Suprapubic skin (tissue), 4 donors: Measurements from ENCODE around the gene SLC12A3. TPM values are rescaled to one million over a fixed set of nuclear protein-coding genes. Genes with fewer than 3 reads are reported as not detected.

ENCODE experiments used
- DNase-seq, 2 donors: peaks; one replicate each; pipeline ENCODE4 v3.0.0-alpha.2; 2019; ENCODE audit warnings: low spot score in 2 of 2
- H3K27ac ChIP-seq: fragments of 200-600 bp; sonication (generic); one replicate; pipeline ENCODE4 v1.5.1; 2019
- H3K27me3 ChIP-seq: fragments of 200-600 bp; sonication (generic); one replicate; pipeline ENCODE4 v1.5.1; 2019
- H3K36me3 ChIP-seq: fragments of 200-600 bp; sonication (generic); one replicate; pipeline ENCODE4 v1.5.1; 2019
- H3K4me1 ChIP-seq: fragments of 200-600 bp; sonication (generic); one replicate; pipeline ENCODE4 v1.5.1; 2019
- H3K4me3 ChIP-seq: fragments of 200-600 bp; sonication (generic); one replicate; pipeline ENCODE4 v1.5.1; 2019; ENCODE audit warnings: mild to moderate bottlenecking
- H3K9me3 ChIP-seq: fragments of 200-600 bp; sonication (generic); one replicate; pipeline ENCODE4 v1.5.1; 2019
- EP300 ChIP-seq: sonication (generic); formaldehyde crosslinking; IDR thresholded peaks from one replicate; pipeline ENCODE4 v1.6.1; 2017; ENCODE audit warnings: antibody characterized with exemption
- POLR2A ChIP-seq, 2 donors: fragments of 450-650 bp; IDR thresholded peaks; one replicate each; pipeline ENCODE4 v1.6.1; 2017; ENCODE audit warnings: antibody characterized with exemption in 2 of 2, mild to moderate bottlenecking in 2 of 2, moderate library complexity in 2 of 2
- POLR2AphosphoS5 ChIP-seq, 3 donors: sonication (generic); formaldehyde crosslinking; IDR thresholded peaks; one replicate each; pipeline ENCODE4 v1.6.1; 2017; ENCODE audit warnings: antibody characterized with exemption in 3 of 3
- WGBS: methylation state at CpG from one replicate; pipeline ENCODE4 v1.1.5; 2018; 5-methylcytosine and 5-hydroxymethylcytosine counted together
- total RNA-seq, 4 donors: library from RNA; depleted of rRNA; stranded (reverse); fragments of >200 nt; gene quantifications; one replicate each; pipeline ENCODE4 v1.1.0, GENCODE V29; 2016
- TF ChIP-seq, protein P1 (sequence below), 2 donors: fragments of 200-600 bp in 1 of 2; fragments of 450-650 bp in 1 of 2; sonication (generic) in 1 of 2; IDR thresholded peaks; one replicate each; pipeline ENCODE4 v1.5.1; 2016 to 2019; ENCODE audit warnings: antibody characterized with exemption in 2 of 2, mild to moderate bottlenecking in 1 of 2, moderate library complexity in 1 of 2

SLC12A3 gene
- total RNA-seq, 4 donors from 2014 or later, result 0.13 TPM; not detected in 3

DNA sequence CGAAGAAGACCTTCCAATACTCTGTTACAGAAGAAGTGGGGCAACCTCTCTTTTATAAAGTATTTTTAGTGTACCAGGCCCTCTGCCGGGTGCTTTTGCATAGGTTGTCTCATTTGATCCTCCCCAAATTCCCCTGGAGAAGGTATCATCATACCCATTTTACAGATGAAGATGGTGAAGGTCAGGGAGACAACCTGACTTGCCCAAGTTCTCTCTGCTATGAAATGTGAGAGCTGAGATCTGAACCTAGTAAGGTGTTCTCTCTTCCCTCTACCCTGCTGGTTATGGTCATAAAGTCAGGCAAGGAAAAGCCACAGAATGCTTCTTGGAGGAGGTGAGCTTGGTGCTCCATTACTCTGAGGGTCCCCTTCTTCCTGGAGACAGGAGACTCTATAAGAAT, 38.9 kb downstream of the SLC12A3 start:
- Histone ChIP-seq H3K4me3 (no peak overlapping the region), H3K4me1 (peaks cover 4% of the 10 kb centered on the region), H3K27ac (no peak overlapping the region), H3K9me3 (no peaks in the 10 kb centered on the region), H3K27me3 (no peaks in the 10 kb centered on the region), H3K36me3 (no peaks in the 10 kb centered on the region)
- TF ChIP-seq POLR2A (IDR thresholded peaks at IDR 0.05) (no peak), EP300 (no peak), POLR2AphosphoS5 (IDR thresholded peaks at IDR 0.05) (no peak)
- TF ChIP-seq, protein P1, sequence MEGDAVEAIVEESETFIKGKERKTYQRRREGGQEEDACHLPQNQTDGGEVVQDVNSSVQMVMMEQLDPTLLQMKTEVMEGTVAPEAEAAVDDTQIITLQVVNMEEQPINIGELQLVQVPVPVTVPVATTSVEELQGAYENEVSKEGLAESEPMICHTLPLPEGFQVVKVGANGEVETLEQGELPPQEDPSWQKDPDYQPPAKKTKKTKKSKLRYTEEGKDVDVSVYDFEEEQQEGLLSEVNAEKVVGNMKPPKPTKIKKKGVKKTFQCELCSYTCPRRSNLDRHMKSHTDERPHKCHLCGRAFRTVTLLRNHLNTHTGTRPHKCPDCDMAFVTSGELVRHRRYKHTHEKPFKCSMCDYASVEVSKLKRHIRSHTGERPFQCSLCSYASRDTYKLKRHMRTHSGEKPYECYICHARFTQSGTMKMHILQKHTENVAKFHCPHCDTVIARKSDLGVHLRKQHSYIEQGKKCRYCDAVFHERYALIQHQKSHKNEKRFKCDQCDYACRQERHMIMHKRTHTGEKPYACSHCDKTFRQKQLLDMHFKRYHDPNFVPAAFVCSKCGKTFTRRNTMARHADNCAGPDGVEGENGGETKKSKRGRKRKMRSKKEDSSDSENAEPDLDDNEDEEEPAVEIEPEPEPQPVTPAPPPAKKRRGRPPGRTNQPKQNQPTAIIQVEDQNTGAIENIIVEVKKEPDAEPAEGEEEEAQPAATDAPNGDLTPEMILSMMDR (IDR thresholded peaks at IDR 0.05), result no peak
- 96% methylated on average over 2 of the region's 2 CpGs for WGBS
- no peak for DNase-seq

DNA sequence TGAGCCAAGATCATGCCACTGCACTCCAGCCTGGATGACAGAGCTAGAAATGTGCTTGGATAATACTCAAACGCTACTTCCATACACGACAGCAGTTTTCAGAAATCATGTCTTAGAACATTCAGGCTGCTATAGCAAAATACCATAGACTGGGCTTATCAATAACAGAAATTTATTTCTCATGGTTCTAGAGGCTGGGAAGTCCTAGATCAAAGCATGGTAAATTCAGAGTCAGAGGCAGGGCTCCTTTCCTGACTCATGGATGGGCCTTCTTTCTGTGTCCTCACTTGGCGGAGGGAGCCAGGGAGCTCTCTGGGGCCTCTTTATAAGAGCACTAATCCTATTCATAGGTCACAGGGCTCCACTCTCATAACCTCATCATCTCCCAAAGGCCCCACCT, 42.4 kb downstream of the SLC12A3 start:
- Histone ChIP-seq H3K9me3 (no peaks in the 10 kb centered on the region), H3K27ac (no peak overlapping the region), H3K4me3 (no peak overlapping the region), H3K27me3 (no peaks in the 10 kb centered on the region), H3K36me3 (no peaks in the 10 kb centered on the region), H3K4me1 (peaks cover 16% of the 10 kb centered on the region)
- TF ChIP-seq POLR2AphosphoS5 (IDR thresholded peaks at IDR 0.05) (no peak), EP300 (no peak), POLR2A (IDR thresholded peaks at IDR 0.05) (no peak)
- TF ChIP-seq, protein P1 (IDR thresholded peaks at IDR 0.05), result no peak
- WGBS, result 97% methylated on average over 3 of the region's 3 CpGs
- no peak for DNase-seq

DNA sequence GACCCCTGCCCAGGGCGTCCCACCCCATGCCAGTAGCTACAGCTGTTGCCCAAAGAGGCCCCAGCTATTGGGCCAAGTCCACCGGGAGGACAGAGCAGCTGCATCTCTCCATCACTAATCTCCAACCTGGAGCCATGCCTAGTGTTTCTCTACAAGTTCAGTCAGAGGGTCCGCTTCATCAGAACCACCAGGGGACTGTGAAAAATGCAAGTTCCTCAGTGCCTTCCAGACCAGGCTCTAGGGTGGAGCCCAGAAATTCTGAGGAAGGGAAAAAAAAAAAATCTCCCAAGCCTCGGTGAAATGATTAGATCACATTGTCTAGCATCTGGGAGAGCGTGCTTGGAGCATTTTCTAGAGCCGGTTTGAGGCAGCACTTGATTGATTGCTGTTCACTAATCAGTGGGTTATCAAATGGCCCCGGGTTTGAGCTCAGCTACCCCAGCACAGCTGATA, 44.5 kb downstream of the SLC12A3 start:
- TF ChIP-seq, protein P1 (IDR thresholded peaks at IDR 0.05), result no peak
- TF ChIP-seq EP300 (no peak), POLR2A (IDR thresholded peaks at IDR 0.05) (no peak), POLR2AphosphoS5 (IDR thresholded peaks at IDR 0.05) (no peak)
- Histone ChIP-seq H3K4me3 (no peak overlapping the region), H3K9me3 (no peaks in the 10 kb centered on the region), H3K27ac (no peak overlapping the region), H3K4me1 (peaks cover 23% of the 10 kb centered on the region), H3K36me3 (no peaks in the 10 kb centered on the region), H3K27me3 (no peaks in the 10 kb centered on the region)
- 40% methylated on average over 7 of the region's 7 CpGs for WGBS
- no peak for DNase-seq

DNA sequence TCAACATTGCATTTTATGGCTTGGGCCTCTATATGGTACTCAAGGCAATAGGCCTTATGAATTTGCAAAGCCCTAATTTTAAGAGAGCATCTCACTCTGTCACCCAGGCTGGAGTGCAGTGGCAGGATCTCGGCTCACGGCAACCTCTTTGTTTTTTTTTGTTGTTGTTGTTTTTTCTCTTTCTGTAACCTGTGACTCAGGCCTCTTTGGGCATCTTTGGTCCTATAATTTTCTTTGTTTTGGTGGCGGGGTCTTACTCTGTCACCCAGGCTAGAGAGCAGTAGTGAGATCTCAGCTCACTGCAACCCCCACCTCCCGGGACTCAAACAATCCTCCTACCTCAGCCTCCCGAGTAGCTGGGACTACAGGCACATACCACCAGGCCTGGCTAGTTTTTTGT, 45.1 kb downstream of the SLC12A3 start:
- Histone ChIP-seq H3K4me1 (peaks cover 28% of the 10 kb centered on the region), H3K27ac (no peak overlapping the region), H3K27me3 (no peaks in the 10 kb centered on the region), H3K36me3 (no peaks in the 10 kb centered on the region), H3K9me3 (no peaks in the 10 kb centered on the region), H3K4me3 (no peak overlapping the region)
- TF ChIP-seq POLR2AphosphoS5 (IDR thresholded peaks at IDR 0.05), result no peak
- TF ChIP-seq EP300, result no peak
- TF ChIP-seq POLR2A (IDR thresholded peaks at IDR 0.05), result no peak
- TF ChIP-seq, protein P1 (IDR thresholded peaks at IDR 0.05), result no peak
- WGBS, result 81% methylated on average over 5 of the region's 5 CpGs
- no peak for DNase-seq

DNA sequence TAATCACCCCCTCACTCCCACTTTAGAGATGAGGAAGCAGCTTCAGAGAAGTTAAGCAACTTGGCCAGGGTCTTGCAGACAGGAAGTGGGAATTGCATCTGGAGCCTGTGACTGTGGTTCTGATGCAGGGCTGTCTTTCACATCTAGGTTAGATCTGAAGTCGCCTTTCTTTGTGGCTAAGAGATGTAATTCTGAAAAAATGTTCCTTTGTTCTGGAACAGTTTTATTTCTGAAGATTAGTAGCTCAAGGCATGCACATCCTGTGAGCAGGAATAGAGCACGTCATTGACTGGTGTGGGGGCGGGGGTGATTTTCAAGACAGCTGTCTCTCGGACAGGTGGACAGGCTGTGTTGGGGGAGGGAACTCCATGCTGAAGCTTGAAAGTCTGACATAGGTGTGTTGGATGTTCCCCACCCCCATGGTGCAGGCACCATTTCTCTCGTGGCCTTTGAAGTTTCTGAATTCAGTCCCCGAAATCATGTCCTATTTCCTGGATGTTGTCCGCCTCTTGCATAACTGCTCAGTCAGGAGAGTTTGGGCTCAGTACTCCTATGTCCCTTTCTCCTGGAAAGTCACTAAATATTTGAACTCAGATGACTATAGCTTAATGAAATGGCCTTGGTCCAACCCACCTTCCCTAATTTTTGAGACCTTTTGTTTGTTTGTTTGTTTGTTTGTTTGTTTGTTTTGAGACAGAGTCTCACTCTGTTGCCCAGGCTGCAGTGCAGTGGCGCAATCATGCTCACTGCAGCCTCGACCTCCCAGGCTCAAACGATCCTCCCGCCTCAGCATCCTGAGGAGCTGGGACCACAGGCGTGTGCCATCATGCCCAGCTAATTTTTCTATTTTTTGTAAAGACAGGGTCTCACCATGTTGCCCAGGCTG, 45.9 kb downstream of the SLC12A3 start:
- Histone ChIP-seq H3K27me3 (no peaks in the 10 kb centered on the region), H3K27ac (peak overlapping the region; percentile 51), H3K4me1 (peaks cover 34% of the 10 kb centered on the region), H3K9me3 (no peaks in the 10 kb centered on the region), H3K36me3 (no peaks in the 10 kb centered on the region), H3K4me3 (no peak overlapping the region)
- 78% methylated on average over 12 of the region's 12 CpGs for WGBS
- TF ChIP-seq POLR2AphosphoS5 (IDR thresholded peaks at IDR 0.05), result no peak
- TF ChIP-seq, protein P1 (IDR thresholded peaks at IDR 0.05), result no peak
- TF ChIP-seq POLR2A (IDR thresholded peaks at IDR 0.05), result no peak
- TF ChIP-seq EP300, result no peak
- DNase-seq, result no peak
